Activated effector memory CD4-positive, alpha-beta T cell treated with Interleukin-2 at 50 U/mL for 16 hours (primary cell): Measurements from ENCODE around the gene USP3.
A peak's percentile ranks its signal among the peaks of the same experiment; 100 is the strongest.

ENCODE experiments used
- DNase-seq: peaks from one replicate; pipeline ENCODE4 v3.0.0-alpha.2; 2020

The USP3 gene, protein sequence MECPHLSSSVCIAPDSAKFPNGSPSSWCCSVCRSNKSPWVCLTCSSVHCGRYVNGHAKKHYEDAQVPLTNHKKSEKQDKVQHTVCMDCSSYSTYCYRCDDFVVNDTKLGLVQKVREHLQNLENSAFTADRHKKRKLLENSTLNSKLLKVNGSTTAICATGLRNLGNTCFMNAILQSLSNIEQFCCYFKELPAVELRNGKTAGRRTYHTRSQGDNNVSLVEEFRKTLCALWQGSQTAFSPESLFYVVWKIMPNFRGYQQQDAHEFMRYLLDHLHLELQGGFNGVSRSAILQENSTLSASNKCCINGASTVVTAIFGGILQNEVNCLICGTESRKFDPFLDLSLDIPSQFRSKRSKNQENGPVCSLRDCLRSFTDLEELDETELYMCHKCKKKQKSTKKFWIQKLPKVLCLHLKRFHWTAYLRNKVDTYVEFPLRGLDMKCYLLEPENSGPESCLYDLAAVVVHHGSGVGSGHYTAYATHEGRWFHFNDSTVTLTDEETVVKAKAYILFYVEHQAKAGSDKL

DNA sequence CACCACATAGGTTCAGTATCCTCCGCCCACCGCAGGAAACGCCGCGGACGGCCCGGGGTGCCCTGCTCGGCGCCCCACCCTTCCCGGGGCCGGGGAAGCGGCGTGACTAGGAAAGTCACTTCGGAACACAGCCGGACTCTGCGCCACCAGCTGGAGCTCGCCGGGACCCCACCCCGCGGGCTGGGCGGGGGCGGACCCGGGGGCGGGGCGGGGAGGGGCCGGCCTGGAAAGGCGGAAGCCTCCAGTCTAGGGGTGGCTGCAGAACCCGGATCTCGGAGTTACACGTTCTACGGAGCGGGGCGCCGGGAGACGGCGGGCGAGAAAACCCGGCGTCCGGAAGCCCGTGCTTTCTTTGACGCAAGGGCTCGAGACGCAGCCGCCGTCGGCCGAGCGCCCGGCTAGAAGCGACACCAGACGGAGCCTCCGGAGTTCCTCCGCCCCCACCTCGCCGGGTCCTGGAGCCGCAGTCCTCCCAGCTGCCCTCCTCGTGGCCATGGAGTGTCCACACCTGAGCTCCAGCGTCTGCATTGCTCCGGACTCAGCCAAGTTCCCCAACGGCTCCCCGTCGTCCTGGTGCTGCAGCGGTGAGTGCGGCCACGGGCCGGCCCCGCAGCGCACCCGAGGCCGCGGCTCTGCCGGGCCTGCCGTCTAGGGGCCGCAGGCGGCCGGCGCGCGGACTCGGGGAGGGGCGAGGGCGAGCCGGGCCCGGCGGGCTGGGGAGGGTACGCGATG is at the start of gene USP3:
Gene USP3 (plus strand): TSS at position 347 of the 732 bp plus-strand sequence. CDS start 147 bp downstream, at position 494.
- DNase-seq: peak; percentile 93

DNA sequence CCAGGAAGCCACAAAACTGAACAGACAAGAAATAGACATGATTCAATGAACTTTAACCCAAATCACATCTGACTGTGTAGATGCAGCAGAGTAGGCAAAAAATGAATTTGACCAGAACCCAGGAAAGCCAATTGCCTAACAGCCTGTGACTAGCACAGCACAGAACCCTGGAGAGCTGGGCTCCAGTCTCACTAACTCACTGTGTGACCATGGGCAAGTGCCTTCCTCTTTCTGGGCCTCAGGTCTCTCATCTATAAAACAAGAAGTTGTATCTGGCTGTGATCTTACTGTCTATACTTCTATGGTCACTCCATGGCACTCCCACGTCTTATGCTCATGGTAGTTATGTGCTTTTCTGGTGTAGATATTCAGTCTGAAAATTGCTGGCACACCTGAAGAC is 48.1 kb upstream of the USP3 start:
- DNase-seq: no peak

DNA sequence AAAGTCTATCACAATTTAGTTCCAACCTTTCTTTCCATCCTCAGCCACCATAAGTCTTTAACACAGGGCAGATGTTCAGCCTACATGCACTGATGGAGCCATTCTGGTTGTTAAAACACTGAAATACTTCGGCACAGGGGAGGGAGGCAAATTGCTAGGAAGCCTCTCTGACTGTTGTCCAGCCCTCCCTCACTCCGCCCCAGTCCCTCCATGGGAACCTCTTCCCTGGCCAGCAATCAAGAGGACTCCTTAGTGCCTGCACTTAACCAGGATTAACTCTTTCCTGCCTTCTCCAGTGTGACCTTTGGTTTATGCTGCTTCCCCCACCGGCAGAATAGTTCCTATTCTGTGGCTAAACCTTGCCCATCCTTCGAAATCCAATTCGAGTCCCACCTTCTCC is 47.0 kb upstream of the USP3 start:
- no peak for DNase-seq

DNA sequence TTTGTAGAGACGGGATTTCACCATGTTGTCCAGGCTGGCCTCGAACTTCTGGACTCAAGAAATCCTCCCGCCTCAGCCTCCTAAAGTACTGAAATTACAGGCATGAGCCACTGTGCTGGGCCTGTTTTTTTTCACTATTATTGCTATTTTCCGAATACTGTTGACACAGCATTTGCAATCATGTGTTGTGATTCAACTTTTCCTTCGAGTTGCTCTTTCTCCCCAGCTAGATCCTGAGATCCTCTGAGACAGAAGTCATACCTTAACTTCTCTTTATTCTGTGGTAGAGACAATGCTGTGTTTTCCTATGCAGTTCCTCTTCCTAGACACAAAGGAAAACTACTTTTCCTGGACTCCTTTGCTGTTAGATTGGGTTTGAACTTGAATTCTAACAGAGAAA is 46.4 kb upstream of the USP3 start:
- no peak for DNase-seq

DNA sequence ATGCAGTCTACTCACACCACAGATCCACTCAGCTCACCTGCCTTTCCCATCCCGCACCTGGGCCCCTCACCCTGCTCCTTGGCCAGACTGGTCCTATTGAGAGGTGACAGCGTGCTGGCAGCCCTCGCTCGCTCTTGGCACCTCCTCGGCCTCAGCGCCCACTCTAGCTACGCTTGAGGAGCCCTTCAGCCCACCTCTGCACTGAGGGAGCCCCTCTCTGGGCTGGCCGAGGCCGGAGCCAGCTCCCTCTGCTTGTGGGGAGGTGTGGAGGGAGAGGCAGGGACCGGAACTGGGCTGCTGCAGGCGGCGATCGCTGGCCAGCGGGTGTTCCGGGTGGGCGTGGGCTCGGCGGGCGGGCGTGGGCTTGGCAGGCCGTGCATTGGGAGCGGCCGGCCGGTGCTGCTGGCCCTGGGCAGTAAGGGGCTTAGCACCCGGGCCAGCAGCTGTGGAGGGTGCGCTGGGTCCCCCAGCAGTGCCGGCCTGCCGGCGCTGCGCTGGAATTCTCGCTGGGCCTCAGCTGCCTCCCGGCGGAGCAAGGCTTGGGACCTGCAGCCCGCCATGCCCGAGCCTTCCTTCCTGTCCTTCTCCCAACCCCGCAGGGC is 45.5 kb upstream of the USP3 start:
- no peak for DNase-seq

DNA sequence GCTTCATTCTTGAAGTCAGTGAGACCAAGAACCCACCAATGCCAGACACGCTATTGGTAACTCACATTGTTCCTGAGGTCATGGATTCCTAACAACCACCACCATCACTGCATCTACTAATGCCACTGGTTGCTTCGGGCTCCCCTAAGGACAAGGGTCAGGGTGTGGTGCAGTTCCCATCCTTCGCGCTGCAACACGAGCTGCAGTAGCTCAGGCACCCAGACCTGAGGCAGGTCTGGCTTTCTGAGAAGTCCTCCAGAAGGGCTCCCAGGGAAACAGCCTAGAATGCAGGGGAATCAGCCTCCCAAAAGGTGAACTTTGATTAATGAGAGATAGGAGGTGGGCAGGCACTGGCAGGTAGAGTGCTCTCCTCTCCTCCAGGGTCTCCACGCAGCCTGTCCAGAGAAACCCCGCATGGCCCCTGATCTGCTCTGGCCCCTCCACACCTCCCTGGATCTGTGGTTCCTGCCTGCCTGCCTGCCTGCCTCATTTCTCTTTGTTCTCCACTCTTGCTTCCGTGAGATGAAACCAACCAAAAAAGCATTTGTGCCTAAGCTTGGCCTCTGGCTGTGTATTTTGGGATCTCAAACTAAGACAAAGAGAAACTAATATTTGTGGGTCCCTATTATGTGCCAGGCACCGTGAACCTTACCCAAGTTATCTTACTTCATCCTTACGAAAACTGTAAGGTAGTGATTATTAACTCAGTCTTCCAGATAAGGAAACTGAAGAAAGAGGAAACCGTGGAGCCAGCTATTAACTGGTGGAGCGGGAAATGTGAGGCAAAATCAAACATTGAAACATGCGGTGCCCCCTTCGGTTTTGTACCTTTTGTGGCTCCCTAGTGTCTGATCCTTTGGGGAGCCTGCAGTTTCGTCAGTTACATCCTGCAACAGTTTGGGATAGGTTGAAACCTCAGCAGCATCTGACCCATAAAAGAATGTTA is 43.9 kb upstream of the USP3 start:
- DNase-seq: no peak

DNA sequence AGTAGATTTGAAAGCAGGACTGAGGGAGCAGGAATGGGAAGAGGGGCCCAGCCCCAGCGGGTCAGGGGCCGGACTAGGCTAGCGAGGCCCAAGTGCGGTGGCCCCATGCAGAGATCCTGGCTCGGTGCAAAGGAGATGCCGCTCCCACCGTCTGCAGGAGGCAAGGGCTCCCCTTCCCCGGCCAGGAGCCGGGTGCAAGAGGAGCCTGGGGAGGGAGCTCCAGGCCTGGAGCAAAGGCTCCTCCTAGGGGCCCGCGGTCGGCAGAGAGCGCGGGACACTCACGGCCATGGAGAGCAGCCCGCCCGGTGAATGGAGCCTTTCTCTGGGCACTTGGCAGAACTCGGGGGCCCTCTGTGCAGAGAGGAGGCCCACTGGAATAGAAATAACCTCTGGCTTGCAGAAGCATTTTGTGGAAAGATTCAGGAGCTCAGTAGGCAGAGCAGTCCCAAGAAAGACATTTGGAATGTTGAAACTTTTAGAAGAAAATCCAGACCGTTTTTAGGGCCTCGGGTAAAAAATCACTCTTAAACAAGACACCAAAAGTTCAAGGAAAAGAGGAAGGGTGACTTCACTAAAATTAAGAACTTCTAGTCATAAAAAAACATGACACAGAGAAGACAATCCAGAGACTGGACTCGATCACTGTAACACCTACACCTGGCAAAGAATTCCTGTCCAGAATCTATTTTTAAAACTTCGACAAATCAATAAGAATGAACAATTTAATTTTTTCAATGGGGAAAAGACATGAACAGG is 43.0 kb upstream of the USP3 start:
- DNase-seq: no peak

DNA sequence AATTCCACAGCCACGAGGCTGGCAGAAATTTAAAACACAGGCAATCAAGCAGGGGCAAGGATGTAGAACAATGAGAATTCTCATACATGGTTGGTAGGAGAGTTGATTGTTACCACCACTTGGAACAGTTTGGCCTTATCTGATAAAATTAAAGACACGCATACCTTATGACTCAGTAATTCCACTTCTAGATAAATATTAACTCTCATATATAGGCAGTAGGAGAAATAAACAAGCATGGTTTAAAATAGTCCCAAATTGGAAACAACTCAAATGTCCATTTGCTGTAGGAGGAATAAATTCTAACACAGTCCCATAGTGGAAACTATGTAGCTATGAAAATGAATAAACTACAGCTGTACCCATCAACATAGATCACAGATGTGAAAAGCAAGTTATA is 42.3 kb upstream of the USP3 start:
- no peak for DNase-seq

DNA sequence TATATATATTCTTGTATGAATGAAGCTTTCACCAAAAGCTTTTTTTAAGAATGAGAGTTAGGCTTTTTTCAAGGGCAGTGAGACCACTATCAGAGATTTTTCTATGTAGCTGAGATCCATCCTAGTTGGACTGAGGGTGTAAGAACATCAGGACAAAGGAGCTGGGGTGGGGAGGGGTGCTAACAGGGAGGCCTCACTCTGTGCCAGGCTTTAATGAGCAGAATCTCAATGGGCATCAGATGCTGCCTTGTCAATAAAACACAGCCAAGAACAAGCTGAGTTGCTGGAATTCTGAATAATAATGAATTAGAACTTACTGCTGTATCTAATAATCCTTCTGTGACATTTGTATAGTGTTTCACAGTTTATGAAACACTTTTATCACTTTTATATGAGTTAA is 41.4 kb upstream of the USP3 start:
- no peak for DNase-seq

DNA sequence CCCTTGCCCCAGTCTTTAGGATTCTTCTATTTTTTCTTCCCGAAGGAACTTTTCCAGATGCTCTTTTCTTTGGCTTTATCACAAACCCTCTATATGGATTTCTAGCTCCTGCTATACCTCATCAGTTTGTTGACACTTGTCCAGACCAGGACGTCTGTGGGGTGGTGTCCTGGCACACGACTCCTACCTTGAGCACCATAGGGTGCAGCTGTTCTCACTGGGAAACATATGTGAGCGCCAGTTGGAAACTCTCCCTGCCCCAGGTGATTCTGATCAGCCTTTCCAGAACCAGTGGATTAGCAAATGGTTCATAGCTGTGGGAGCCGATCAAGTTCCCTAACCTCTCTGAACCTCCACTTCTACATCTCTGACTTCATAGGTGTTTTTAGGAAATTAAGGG is 40.6 kb upstream of the USP3 start:
- DNase-seq: no peak

DNA sequence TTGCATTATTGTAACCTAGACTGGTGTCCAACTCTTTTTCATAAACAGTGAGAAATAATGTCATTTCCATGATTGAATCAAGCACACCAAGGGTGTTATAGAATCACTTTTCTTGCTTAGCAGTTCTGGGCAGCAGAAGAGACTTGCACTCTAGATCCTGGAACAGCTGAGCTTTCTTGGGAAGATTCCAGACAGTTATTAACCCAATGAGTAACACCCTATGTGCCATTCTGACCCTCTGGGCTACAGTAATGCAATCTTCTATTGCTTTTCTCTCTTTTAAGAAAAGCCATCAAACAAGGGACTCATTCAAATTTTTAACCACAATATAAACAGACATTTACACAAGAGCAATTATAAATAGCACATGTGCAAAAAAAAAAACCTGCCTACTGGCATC is 39.3 kb upstream of the USP3 start:
- no peak for DNase-seq

DNA sequence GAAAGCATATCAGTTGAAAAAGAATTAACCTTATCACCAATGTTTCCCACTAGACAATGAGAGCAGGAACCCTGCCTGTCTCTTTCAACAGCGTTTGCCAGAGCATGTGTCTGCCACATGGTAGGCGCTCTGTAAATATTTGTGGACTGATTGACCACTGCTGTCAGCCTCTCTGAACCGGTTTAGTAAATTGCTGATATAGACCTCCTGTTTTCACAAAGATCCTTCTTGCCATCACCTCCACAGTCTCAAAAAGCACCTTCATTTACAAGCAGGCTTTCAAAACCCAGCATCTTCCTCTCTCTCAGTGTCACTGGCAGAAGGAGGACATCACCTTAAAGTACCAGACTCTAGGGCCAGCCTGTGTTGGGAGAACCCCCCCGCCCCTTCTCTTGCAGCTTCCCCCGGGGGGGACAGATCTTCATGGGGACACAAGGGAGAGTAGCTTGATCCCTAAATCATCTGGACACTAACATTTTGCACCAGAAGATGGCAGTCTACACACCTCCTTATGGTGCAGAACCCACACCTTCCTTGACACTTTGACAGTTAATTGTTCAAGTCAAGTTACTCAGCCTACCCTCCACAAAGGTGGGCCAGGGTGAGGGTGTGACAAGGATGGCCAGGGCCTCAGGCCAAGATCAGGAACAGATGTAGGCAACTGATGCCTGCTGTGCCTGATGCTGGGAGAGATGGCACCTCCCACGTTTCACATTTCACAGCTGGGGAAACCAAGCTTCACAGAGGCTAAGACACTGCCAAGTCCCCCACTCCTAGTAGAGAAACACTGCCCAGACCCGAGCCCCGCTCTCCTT is 37.8 kb upstream of the USP3 start:
- DNase-seq: peak; percentile 24

DNA sequence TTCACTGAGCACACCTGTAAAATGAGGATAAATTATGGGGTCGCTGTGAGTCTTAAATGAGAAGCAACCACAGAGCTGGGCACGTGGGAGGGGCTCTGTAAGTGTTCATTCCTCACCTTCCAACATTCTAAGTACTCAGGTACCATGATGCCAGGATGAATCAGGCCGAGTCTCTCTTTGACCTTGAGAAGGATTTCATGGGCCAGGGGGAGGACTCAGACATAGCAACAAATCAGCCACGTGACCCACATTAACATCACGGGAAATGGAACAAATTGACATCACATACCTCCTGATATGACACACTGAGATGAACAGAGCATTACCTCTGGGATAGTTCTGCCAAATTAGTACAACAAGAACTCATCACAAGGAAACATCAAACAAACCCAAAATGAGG is 35.2 kb upstream of the USP3 start:
- no peak for DNase-seq

DNA sequence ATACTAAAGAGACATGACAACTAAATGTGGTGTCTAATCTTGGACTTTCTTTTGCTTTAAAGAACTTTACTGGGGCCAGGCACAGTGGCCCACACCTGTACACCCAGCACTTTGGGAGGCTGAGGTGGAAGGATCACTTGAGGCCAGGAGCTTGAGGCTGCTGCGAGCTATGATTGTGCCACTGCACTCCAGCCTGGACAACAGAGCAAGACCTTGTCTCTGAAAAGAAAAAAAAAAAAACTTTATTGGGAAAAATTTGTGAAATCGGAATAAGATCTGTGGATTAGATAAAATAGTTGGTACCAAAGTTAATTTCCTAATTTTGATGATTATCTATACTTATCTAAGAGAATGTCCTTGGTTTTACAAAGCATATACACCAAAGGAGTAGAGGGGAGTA is 34.4 kb upstream of the USP3 start:
- no peak for DNase-seq

DNA sequence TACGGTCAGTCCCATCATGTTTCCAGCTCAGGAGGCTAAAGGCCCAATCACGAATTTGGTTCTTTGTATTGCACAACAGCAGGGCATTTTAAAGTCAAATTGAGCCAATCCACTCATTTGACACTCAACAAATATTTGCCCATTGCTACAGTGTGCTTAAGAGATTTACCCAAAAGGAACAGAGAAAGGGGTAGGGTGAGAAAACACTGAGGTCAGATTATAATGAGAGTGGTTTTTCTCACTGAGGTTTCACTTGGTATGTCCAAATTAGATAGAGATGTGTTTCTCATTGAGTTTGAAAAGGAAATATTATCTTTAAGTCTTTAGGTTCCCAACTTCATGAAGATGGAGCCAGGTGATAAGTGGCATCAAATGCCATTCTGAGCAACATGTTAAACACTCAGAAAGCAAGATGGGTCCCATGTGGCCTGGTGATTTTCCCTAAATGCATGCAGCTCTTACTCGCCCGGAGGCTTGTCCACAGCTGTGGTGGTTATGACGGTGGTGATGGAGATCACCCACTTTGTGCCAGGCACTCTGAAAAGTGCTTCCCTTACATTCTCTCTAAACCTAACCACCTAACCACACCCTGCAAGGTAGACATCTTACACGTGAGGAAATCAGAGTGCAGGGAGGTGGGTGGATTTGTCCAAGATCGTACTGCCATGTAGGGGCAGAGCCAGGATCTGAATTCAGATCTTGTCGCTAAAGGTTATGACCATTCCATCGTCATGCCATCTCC is 31.2 kb upstream of the USP3 start:
- no peak for DNase-seq

DNA sequence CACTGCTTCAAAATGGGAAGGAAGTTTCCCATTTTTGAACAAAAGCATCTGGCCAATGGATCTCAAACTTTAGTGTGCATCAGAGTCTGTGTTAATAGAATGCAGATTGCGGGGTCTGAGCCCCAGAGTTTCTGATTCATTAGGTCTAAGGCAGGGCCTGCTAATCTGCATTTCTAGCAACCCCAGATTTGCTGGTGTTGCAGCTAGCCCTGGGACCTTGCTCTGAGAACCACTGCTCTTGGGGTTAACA is 30.7 kb upstream of the USP3 start:
- no peak for DNase-seq

DNA sequence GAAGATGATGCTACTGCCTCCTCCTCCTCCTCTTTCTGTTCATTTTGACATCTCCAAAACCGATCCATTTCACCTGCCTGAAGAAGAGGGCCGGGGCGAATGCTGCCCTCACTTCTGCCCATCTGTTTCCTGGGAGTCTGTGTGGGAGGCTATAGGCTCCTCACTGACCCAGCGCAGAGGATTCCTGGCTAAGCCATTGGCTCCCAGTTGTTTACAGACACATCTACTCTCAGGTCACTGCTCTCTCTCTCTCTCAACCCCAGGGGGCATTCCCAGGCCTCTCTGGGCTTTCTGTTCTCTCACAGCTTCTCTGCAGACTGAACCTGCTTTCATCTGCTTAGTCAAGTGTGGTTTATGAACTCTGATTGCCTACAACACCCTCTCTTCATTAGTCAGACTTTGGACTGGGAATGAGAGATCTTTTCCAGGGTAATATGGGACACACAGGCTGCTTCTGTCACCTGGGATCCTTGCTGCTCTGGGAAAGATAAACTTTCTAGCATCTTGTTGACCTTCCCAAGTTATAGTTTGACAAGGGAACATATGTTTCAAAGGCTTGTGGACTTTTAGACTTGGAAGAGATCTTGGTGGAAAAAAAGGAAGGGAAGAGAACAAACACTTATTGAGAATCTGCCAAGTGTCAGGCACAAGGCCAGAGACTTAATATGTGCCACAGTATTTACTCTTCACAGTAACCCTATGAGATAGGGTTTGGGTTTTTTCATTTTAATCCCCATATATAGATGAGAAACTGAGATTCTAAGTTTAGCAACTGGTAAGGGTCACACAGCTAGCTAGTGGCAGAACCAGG is 30.2 kb upstream of the USP3 start:
- peak; percentile 28 for DNase-seq

DNA sequence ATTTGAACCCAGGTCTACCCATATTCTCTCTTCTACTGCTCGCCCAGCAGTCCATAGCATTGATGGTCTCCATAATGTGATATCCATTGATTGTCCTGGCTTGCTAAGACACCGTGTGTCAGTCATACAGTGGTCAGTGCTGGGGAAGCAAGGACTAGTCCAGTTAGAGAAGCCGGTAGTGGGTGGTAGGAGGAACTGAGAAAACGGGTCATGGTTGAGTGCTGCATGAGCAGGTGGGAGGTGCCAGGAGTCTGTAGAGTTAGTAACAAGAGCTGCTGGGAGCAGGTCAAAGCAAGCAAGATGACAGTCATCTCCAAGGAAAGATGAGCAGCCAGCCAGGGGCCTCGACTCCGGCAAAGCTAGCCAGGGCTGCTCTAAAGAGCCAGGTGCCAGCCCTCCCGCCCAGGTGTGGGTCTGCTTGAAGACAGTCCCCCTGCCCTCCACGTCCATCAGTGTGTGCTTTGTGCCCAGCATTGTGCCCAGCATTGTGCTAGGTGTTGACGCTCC is 29.5 kb upstream of the USP3 start:
- DNase-seq: no peak

DNA sequence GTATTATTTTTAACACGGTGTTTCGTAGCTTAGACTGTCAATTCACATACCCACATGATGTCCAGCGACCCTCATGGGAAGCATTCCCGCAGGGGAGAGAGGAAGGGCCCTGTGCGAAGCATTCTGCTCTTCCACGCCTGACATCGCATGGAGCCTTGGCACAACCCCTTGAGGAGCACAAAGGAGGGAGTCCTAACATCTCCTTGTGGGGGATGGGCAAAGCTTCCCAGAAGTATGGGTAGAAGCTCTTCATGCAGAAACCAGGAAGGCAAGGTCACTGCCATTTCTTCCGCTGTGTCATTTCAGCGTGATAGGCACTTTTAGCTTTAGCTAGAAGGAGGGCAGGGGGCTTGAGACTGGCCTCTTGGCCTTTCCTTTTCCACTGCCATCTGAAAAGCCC is 28.7 kb upstream of the USP3 start:
- DNase-seq: no peak
